DND-41 (cell line): ENCODE measurements around the gene PTMA.

ENCODE experiments used
- EZH2 ChIP-seq: IDR thresholded peaks from 3 replicates; pipeline ENCODE4 v1.6.1; 2012; ENCODE audit warnings: borderline replicate concordance, low read depth, mild to moderate bottlenecking, moderate library complexity, low read length, inconsistent platforms; ENCODE audit not compliant: severe bottlenecking
- TF ChIP-seq, protein P1 (sequence below): IDR thresholded peaks from 2 replicates; pipeline ENCODE4 v1.5.1; 2012; ENCODE audit warnings: borderline replicate concordance, low read length, moderate library complexity, mild to moderate bottlenecking; ENCODE audit not compliant: poor library complexity, severe bottlenecking; ENCODE audit errors: extremely low read depth

DNA sequence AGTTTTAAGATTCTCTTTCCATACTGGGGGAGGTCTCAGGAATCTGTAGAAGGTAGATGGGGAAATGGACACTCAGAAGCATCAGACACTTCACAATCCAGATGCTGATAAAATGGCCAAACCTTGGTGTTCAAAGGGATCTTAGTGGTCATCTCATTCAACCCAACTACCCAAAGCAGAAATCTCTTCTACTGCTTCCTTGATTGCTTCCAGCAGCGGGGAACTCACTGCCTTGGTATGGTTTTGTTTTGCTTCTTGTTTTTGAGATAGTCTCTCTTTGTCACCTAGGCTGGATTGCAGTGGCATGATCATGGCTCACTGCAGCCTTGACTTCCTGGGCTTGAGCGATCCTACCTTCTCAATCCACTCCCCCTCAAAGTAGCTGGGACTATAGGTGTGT is 39.3 kb upstream of the PTMA start:
- TF ChIP-seq, protein P1, sequence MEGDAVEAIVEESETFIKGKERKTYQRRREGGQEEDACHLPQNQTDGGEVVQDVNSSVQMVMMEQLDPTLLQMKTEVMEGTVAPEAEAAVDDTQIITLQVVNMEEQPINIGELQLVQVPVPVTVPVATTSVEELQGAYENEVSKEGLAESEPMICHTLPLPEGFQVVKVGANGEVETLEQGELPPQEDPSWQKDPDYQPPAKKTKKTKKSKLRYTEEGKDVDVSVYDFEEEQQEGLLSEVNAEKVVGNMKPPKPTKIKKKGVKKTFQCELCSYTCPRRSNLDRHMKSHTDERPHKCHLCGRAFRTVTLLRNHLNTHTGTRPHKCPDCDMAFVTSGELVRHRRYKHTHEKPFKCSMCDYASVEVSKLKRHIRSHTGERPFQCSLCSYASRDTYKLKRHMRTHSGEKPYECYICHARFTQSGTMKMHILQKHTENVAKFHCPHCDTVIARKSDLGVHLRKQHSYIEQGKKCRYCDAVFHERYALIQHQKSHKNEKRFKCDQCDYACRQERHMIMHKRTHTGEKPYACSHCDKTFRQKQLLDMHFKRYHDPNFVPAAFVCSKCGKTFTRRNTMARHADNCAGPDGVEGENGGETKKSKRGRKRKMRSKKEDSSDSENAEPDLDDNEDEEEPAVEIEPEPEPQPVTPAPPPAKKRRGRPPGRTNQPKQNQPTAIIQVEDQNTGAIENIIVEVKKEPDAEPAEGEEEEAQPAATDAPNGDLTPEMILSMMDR: no peak
- TF ChIP-seq EZH2: no peak
